GM12891 (cell line): ENCODE results near the gene TMEM266.

Experiments
- PAX5 ChIP-seq: IDR thresholded peaks from 2 replicates; pipeline ENCODE4 v1.6.1; 2011; ENCODE audit warnings: low read length, moderate library complexity, mild to moderate bottlenecking; ENCODE audit not compliant: insufficient read depth, severe bottlenecking
- POLR2A ChIP-seq: IDR thresholded peaks from 2 replicates; pipeline ENCODE4 v1.6.1; 2011; ENCODE audit warnings: low read depth, low read length, control low read depth
- POLR2AphosphoS5 ChIP-seq: IDR thresholded peaks from 2 replicates; pipeline ENCODE4 v1.6.1; 2011; ENCODE audit warnings: low read depth, low read length, control low read depth
- POU2F2 ChIP-seq: IDR thresholded peaks from 2 replicates; pipeline ENCODE4 v1.6.1; 2011; ENCODE audit warnings: low read depth, mild to moderate bottlenecking, control low read depth, low read length, moderate library complexity
- SPI1 ChIP-seq: IDR thresholded peaks from 2 replicates; pipeline ENCODE4 v1.6.1; 2011; ENCODE audit warnings: low read depth, low read length, control low read depth
- TAF1 ChIP-seq: IDR thresholded peaks from 2 replicates; pipeline ENCODE4 v1.6.1; 2011; ENCODE audit warnings: low read depth, low read length, control low read depth

GRCh38 chr15:76177491-76178040 lies 117.8 kb downstream of the TMEM266 start:
- TF ChIP-seq POLR2AphosphoS5 (no peak), POLR2A (no peak), TAF1 (no peak), PAX5 (no peak), POU2F2 (no peak), SPI1 (no peak)
